Liver (tissue), 9 donors: Measurements from ENCODE around the gene NDC80. TPM values are rescaled to one million over a fixed set of nuclear protein-coding genes. Genes with fewer than 3 reads are reported as not detected.

Experiments used
- DNase-seq: peaks from one replicate; pipeline ENCODE4 v3.0.0-alpha.2; 2017; ENCODE audit warnings: low spot score
- H3K27ac ChIP-seq, 2 donors: one replicate each; pipeline ENCODE4 v1.7.0; 2013; ENCODE audit warnings: inconsistent platforms in 2 of 2, low read length in 2 of 2, control low read depth in 1 of 2, low read depth in 1 of 2, mild to moderate bottlenecking in 1 of 2
- H3K27me3 ChIP-seq, 4 donors: one replicate each; pipeline versions ENCODE4 v1.6.1 to v1.7.0; 2013; ENCODE audit warnings: low read length in 3 of 4, inconsistent platforms in 1 of 4, mild to moderate bottlenecking in 1 of 4, moderate library complexity in 1 of 4; ENCODE audit not compliant: control insufficient read depth in 4 of 4, insufficient read depth in 4 of 4
- H3K36me3 ChIP-seq, 4 donors: one replicate each; pipeline versions ENCODE4 v1.6.1 to v1.7.0; 2013; ENCODE audit warnings: low read length in 3 of 4, mild to moderate bottlenecking in 3 of 4, low read depth in 1 of 4, moderate library complexity in 1 of 4; ENCODE audit not compliant: control insufficient read depth in 4 of 4, insufficient read depth in 3 of 4
- H3K4me1 ChIP-seq, 4 donors: one replicate each; pipeline versions ENCODE4 v1.6.1 to v1.7.0; 2013; ENCODE audit warnings: low read length in 3 of 4, mild to moderate bottlenecking in 3 of 4, moderate library complexity in 1 of 4; ENCODE audit not compliant: control insufficient read depth in 4 of 4, insufficient read depth in 4 of 4
- H3K4me3 ChIP-seq, 3 donors: one replicate each; pipeline versions ENCODE4 v1.6.1 to v1.7.0; 2013; ENCODE audit warnings: low read length in 3 of 3, control low read depth in 1 of 3, low read depth in 1 of 3, mild to moderate bottlenecking in 1 of 3
- H3K9ac ChIP-seq, 2 donors: one replicate each; pipeline ENCODE4 v1.7.0; 2013; ENCODE audit warnings: low read length in 2 of 2, mild to moderate bottlenecking in 2 of 2, moderate library complexity in 2 of 2, control low read depth in 1 of 2, low read depth in 1 of 2
- H3K9me3 ChIP-seq, 4 donors: one replicate each; pipeline versions ENCODE4 v1.6.1 to v1.7.0; 2013; ENCODE audit warnings: low read length in 3 of 4; ENCODE audit not compliant: control insufficient read depth in 4 of 4
- ATF3 ChIP-seq: IDR thresholded peaks from 2 replicates; pipeline ENCODE4 v1.6.1; 2016; ENCODE audit warnings: antibody characterized with exemption
- FOXA1 ChIP-seq: IDR thresholded peaks from 2 replicates; pipeline ENCODE4 v1.6.1; 2016; ENCODE audit warnings: antibody characterized with exemption
- FOXA2 ChIP-seq: IDR thresholded peaks from 2 replicates; pipeline ENCODE4 v1.6.1; 2016; ENCODE audit warnings: antibody characterized with exemption
- GABPA ChIP-seq, 2 donors: IDR thresholded peaks in 1 of 2; conservative IDR thresholded peaks in 1 of 2; 2 replicates each; pipeline ENCODE4 v1.6.1; 2016; ENCODE audit warnings: antibody characterized with exemption in 2 of 2, mild to moderate bottlenecking in 1 of 2, moderate library complexity in 1 of 2
- HNF4G ChIP-seq: IDR thresholded peaks from 2 replicates; pipeline ENCODE4 v1.6.1; 2016; ENCODE audit warnings: antibody characterized with exemption
- MAX ChIP-seq: IDR thresholded peaks from 2 replicates; pipeline ENCODE4 v1.6.1; 2016; ENCODE audit warnings: antibody characterized with exemption
- NR2F2 ChIP-seq: IDR thresholded peaks from 2 replicates; pipeline ENCODE4 v1.6.1; 2016; ENCODE audit warnings: antibody characterized with exemption
- RAD21 ChIP-seq, 2 donors: IDR thresholded peaks; 2 replicates each; pipeline ENCODE4 v1.6.1; 2016; ENCODE audit warnings: antibody characterized with exemption in 2 of 2, mild to moderate bottlenecking in 2 of 2
- REST ChIP-seq: IDR thresholded peaks from 2 replicates; pipeline ENCODE4 v1.6.1; 2016; ENCODE audit warnings: antibody characterized with exemption, mild to moderate bottlenecking
- RXRA ChIP-seq, 2 donors: IDR thresholded peaks; 2 replicates each; pipeline ENCODE4 v1.6.1; 2017 to 2018; ENCODE audit warnings: antibody characterized with exemption in 2 of 2, mild to moderate bottlenecking in 1 of 2
- SP1 ChIP-seq: IDR thresholded peaks from 2 replicates; pipeline ENCODE4 v1.6.1; 2018; ENCODE audit warnings: antibody characterized with exemption, mild to moderate bottlenecking
- TAF1 ChIP-seq: conservative IDR thresholded peaks from 2 replicates; pipeline ENCODE4 v1.6.1; 2016; ENCODE audit warnings: antibody characterized with exemption, mild to moderate bottlenecking
- YY1 ChIP-seq: IDR thresholded peaks from 2 replicates; pipeline ENCODE4 v1.6.1; 2016; ENCODE audit warnings: antibody characterized with exemption, mild to moderate bottlenecking
- WGBS: extraction: QIAGEN DNeasy Blood & Tissue Kit; methylation state at CpG from one replicate; pipeline ENCODE4 v1.1.7; 2013; 5-methylcytosine and 5-hydroxymethylcytosine counted together
- polyA plus RNA-seq, 2 donors: library from polyadenylated mRNA; stranded (reverse) in 1 of 2; unstranded in 1 of 2; fragments of 200-250 nt in 1 of 2; fragments of >200 nt in 1 of 2; fragmentation: Nextera tagmentation in 1 of 2; extraction: Ambion mirVana in 1 of 2; gene quantifications; one replicate each; pipeline versions ENCODE4 v1.2.1 to v1.2.3, GENCODE V29; 2013 to 2015
- total RNA-seq, 2 donors: library from RNA; depleted of rRNA; stranded (reverse); fragments of >200 nt; gene quantifications; one replicate each; pipeline ENCODE4 v1.2.3, GENCODE V29; 2014
- donor health status: healthy.
- donor health status: healthy.
- donor health status: healthy.
- donor health status: healthy.
- donor health status: healthy.

The NDC80 gene
- total and polyA plus RNA-seq, 4 donors, result 0.08 to 33.8 (median 1.0) TPM

- no peak for TF ChIP-seq REST
Measured at GRCh38 chr18:2570772-2571199, 571 bp upstream of the NDC80 start (continued).

GRCh38 chr18:2572171-2572569, 813 bp downstream of the NDC80 start:
- no peaks in the 10 kb centered on the region for H3K36me3 ChIP-seq
- H3K4me3 ChIP-seq, result peak overlapping the region in 1 of 3 donors; percentile 76
- TF ChIP-seq FOXA1 (no peak), FOXA2 (no peak), GABPA (IDR thresholded peaks at IDR 0.05 in 1 of 2, conservative IDR thresholded peaks at IDR 0.05 in 1 of 2) (no peak), NR2F2 (no peak), REST (no peak), RXRA (IDR thresholded peaks at IDR 0.05) (no peak), YY1 (no peak), TAF1 (no peak)
- peaks cover 3 to 17% (median 15%) of the 10 kb centered on the region in 4 donors for H3K4me1 ChIP-seq
- H3K27ac ChIP-seq, result no peak overlapping the region
- H3K9ac ChIP-seq, result no peak overlapping the region
- H3K27me3 ChIP-seq, result no peaks in the 10 kb centered on the region
- WGBS, result 8% methylated on average over 1 of the region's 1 CpG
- no peak for DNase-seq
- H3K9me3 ChIP-seq, result no peaks in the 10 kb centered on the region

- no peak overlapping the region for H3K4me3 ChIP-seq
- peaks cover 3 to 17% (median 15%) of the 10 kb centered on the region in 4 donors for H3K4me1 ChIP-seq
- no peak overlapping the region for H3K27ac ChIP-seq
- H3K27me3 ChIP-seq, result no peaks in the 10 kb centered on the region
- DNase-seq, result no peak
- no peak for TF ChIP-seq FOXA1
- TF ChIP-seq MAX, result no peak
- TF ChIP-seq HNF4G, result no peak
- TF ChIP-seq TAF1, result no peak
- TF ChIP-seq NR2F2, result no peak
- TF ChIP-seq YY1, result no peak
- TF ChIP-seq SP1, result no peak
- no peak for TF ChIP-seq RAD21 (IDR thresholded peaks at IDR 0.05)
- TF ChIP-seq ATF3, result no peak
- TF ChIP-seq RXRA (IDR thresholded peaks at IDR 0.05), result no peak
- no peak for TF ChIP-seq GABPA (IDR thresholded peaks at IDR 0.05 in 1 of 2, conservative IDR thresholded peaks at IDR 0.05 in 1 of 2)
- H3K9me3 ChIP-seq, result no peaks in the 10 kb centered on the region
- no peaks in the 10 kb centered on the region for H3K36me3 ChIP-seq
- H3K9ac ChIP-seq, result no peak overlapping the region
- WGBS, result 50% methylated on average over 5 of the region's 5 CpGs
Measured at GRCh38 chr18:2572892-2573291, 1.5 kb downstream of the NDC80 start.
